NT2/D1 (cell line): ENCODE measurements around the gene ZNF70.

Experiments
- SUZ12 ChIP-seq: IDR thresholded peaks from 2 replicates; pipeline ENCODE4 v1.6.1; 2011; ENCODE audit not compliant: insufficient read length, insufficient read depth; ENCODE audit errors: extremely low read depth
- YY1 ChIP-seq: IDR thresholded peaks from 2 replicates; pipeline ENCODE4 v1.6.1; 2011; ENCODE audit not compliant: insufficient read length, insufficient read depth

- TF ChIP-seq YY1 (no peak), SUZ12 (no peak)
Observed at GRCh38 chr22:23754220-23754919, 3.5 kb upstream of the ZNF70 start, which contains the start of gene VPREB3.
